OCI-LY3 (cell line): ENCODE data around the gene CASZ1.

Experiments used
- CTCF ChIP-seq: fragments of 200-600, 300-600 bp; sonication (generic); IDR thresholded peaks from 2 replicates; pipeline ENCODE4 v1.5.1; 2014; ENCODE audit warnings: antibody characterized with exemption, low read length, low read depth
- EZH2phosphoT487 ChIP-seq: fragments of 200-600 bp; shearing (Covaris generic); IDR thresholded peaks from 2 replicates; pipeline ENCODE4 v1.6.1; 2018; ENCODE audit warnings: antibody characterized with exemption, mixed run types, low read depth

GRCh38 chr1:10735563-10736305, 60.7 kb downstream of the CASZ1 start:
- TF ChIP-seq CTCF (no peak), EZH2phosphoT487 (no peak)
